Ishikawa (cell line): ENCODE data around the gene CSNK1A1L.

Experiments used
- CEBPB ChIP-seq: IDR thresholded peaks from 2 replicates; pipeline ENCODE4 v1.6.1; 2012
- CREB1 ChIP-seq: IDR thresholded peaks from 2 replicates; pipeline ENCODE4 v1.6.1; 2012; ENCODE audit warnings: low read depth
- EGR1 ChIP-seq: IDR thresholded peaks from 2 replicates; pipeline ENCODE4 v1.6.1; 2012
- EP300 ChIP-seq: IDR thresholded peaks from 2 replicates; pipeline ENCODE4 v1.6.1; 2012; ENCODE audit warnings: borderline replicate concordance
- FOXM1 ChIP-seq: IDR thresholded peaks from 2 replicates; pipeline ENCODE4 v1.6.1; 2012; ENCODE audit warnings: low read depth, borderline replicate concordance
- NFIC ChIP-seq: IDR thresholded peaks from 2 replicates; pipeline ENCODE4 v1.6.1; 2012
- RAD21 ChIP-seq: IDR thresholded peaks from 2 replicates; pipeline ENCODE4 v1.6.1; 2012; ENCODE audit warnings: low read depth
- TAF1 ChIP-seq: IDR thresholded peaks from 2 replicates; pipeline ENCODE4 v1.6.1; 2012; ENCODE audit warnings: low read depth, mild to moderate bottlenecking
- TCF12 ChIP-seq: IDR thresholded peaks from 2 replicates; pipeline ENCODE4 v1.6.1; 2012; ENCODE audit warnings: low read depth
- TEAD4 ChIP-seq: IDR thresholded peaks from 2 replicates; pipeline ENCODE4 v1.6.1; 2012
- USF1 ChIP-seq: IDR thresholded peaks from 2 replicates; pipeline ENCODE4 v1.6.1; 2012
- YY1 ChIP-seq: IDR thresholded peaks from 2 replicates; pipeline ENCODE4 v1.6.1; 2012; ENCODE audit warnings: low read depth
- ZBTB7A ChIP-seq: IDR thresholded peaks from 2 replicates; pipeline ENCODE4 v1.6.1; 2012; ENCODE audit warnings: low read depth
- TF ChIP-seq, protein P1 (sequence below): IDR thresholded peaks from 2 replicates; pipeline ENCODE4 v1.6.1; 2012
- TF ChIP-seq, protein P2 (sequence below): IDR thresholded peaks from 2 replicates; pipeline ENCODE4 v1.6.1; 2012; ENCODE audit warnings: low read depth, mild to moderate bottlenecking

CSNK1A1L gene

DNA sequence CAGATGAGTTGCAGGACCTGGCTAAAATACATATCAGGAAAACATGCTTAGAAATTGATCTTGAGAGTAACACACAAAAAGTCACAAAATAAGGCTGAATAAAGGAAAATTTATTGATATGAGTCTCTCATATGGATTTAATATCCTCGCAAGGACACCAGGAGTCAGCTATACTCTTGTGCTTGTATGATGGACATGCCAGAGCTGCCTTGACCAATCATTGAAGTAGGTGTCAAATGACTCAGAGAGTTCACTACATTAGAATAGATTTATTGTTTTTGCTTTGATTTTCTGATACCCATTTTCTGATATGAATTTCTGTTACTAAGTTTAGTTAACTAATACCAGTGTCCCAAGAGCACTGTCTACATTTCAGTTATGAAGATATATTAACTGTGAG is 37.4 kb upstream of the CSNK1A1L start:
- TF ChIP-seq RAD21 (no peak), ZBTB7A (no peak)

DNA sequence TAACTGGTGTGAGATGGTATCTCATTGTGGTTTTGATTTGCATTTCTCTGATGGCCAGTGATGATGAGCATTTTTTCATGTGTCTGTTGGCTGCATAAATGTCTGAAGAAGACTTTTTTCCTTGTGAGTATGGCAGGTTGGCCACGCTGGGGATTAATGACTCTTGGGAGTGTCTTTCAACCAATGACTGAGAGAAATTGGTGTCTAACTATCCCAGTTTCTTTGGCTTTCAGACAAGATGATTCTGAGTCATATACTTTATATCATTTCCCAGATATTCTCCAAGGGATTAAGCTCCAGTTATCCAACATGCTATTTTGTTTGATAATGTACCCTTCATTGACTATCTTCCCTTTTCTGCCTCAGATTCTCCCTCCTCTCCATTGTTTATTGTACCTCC is 35.5 kb upstream of the CSNK1A1L start:
- TF ChIP-seq NFIC (no peak), TCF12 (no peak), CREB1 (no peak)

GRCh38 chr13:37139356-37139755 is 33.9 kb upstream of the CSNK1A1L start:
- TF ChIP-seq USF1 (no peak), EGR1 (no peak), NFIC (no peak), TCF12 (no peak), CREB1 (no peak), TEAD4 (no peak), FOXM1 (no peak), CEBPB (no peak), YY1 (no peak)
- TF ChIP-seq, protein P1, sequence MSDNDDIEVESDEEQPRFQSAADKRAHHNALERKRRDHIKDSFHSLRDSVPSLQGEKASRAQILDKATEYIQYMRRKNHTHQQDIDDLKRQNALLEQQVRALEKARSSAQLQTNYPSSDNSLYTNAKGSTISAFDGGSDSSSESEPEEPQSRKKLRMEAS, result no peak
- TF ChIP-seq, protein P2, sequence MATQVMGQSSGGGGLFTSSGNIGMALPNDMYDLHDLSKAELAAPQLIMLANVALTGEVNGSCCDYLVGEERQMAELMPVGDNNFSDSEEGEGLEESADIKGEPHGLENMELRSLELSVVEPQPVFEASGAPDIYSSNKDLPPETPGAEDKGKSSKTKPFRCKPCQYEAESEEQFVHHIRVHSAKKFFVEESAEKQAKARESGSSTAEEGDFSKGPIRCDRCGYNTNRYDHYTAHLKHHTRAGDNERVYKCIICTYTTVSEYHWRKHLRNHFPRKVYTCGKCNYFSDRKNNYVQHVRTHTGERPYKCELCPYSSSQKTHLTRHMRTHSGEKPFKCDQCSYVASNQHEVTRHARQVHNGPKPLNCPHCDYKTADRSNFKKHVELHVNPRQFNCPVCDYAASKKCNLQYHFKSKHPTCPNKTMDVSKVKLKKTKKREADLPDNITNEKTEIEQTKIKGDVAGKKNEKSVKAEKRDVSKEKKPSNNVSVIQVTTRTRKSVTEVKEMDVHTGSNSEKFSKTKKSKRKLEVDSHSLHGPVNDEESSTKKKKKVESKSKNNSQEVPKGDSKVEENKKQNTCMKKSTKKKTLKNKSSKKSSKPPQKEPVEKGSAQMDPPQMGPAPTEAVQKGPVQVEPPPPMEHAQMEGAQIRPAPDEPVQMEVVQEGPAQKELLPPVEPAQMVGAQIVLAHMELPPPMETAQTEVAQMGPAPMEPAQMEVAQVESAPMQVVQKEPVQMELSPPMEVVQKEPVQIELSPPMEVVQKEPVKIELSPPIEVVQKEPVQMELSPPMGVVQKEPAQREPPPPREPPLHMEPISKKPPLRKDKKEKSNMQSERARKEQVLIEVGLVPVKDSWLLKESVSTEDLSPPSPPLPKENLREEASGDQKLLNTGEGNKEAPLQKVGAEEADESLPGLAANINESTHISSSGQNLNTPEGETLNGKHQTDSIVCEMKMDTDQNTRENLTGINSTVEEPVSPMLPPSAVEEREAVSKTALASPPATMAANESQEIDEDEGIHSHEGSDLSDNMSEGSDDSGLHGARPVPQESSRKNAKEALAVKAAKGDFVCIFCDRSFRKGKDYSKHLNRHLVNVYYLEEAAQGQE, result no peak

DNA sequence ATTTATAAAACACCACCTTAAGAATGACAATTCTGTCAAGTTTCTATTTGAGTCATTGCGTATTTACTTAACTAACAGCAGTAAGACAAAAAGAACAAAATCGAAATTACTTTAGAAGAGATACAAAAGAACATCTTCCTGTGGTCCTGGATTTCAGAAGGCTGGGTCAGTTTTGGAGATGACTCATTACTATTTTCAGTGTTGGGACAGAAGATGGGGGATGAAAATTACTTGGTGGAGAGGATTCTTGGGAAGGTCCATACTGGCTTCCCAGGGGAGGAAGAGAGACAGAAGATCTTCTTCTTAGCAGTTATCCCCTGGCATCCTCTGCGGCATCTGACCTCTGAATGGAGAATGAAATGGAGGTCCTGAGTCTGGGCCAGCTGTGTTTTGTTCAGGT is 33.5 kb upstream of the CSNK1A1L start:
- TF ChIP-seq YY1 (no peak), TEAD4 (no peak), RAD21 (no peak), FOXM1 (no peak), NFIC (no peak), CEBPB (no peak), CREB1 (no peak), EGR1 (no peak), TAF1 (no peak), ZBTB7A (no peak), EP300 (no peak), USF1 (no peak), TCF12 (no peak)
- TF ChIP-seq, protein P1, result no peak

GRCh38 chr13:37138169-37138568 is 32.7 kb upstream of the CSNK1A1L start:
- TF ChIP-seq EP300, result no peak
- TF ChIP-seq TAF1, result no peak
- TF ChIP-seq CREB1, result no peak
- TF ChIP-seq FOXM1, result no peak
- TF ChIP-seq CEBPB, result no peak
- no peak for TF ChIP-seq YY1
- TF ChIP-seq TCF12, result no peak
- no peak for TF ChIP-seq EGR1
- no peak; the same call in 1 of the 2 replicates for TF ChIP-seq RAD21
- TF ChIP-seq, protein P2, result no peak

DNA sequence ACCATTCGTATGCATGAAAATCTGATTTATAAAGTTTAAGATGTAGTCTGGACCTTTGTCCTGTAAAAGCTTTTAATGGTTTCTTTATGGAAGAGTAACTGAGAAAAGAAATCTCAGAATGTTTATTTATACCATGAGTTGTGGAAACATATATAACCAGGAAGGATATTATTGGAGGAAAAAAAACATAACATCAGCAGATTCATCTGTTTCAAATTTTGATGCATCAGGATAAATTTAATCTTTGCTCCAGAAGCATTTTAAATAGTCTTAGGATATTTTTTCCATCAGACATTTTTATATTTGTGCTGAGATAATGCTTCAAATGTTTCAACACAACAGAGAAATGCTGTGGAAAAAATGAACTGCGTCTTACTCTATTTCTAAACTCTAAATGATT is 31.2 kb upstream of the CSNK1A1L start:
- TF ChIP-seq EGR1, result no peak
- no peak for TF ChIP-seq RAD21
- no peak for TF ChIP-seq TCF12
- no peak for TF ChIP-seq YY1
- TF ChIP-seq NFIC, result no peak
- no peak for TF ChIP-seq CEBPB
- no peak for TF ChIP-seq ZBTB7A
- TF ChIP-seq, protein P2, result no peak
- TF ChIP-seq USF1, result no peak
- no peak for TF ChIP-seq CREB1
- no peak for TF ChIP-seq EP300
- TF ChIP-seq, protein P1, result no peak
- TF ChIP-seq TEAD4, result no peak
- TF ChIP-seq TAF1, result no peak
- no peak for TF ChIP-seq FOXM1
